Karpas-422 (cell line): Measurements from ENCODE around the gene RALGAPA2. TPM values are rescaled to one million over a fixed set of nuclear protein-coding genes. Genes with fewer than 3 reads are reported as not detected.

Experiments used
- DNase-seq: peaks from one replicate; pipeline ENCODE4 v3.0.0-alpha.2; 2015
- H2AFZ ChIP-seq: fragments of 200-600 bp; sonication (generic); 2 replicates; pipeline ENCODE4 v1.6.1; 2014; ENCODE audit warnings: antibody characterized with exemption, low read length, mixed read lengths
- H3K27ac ChIP-seq: fragments of 200-600 bp; sonication (generic); 2 replicates; pipeline ENCODE4 v1.5.1; 2014; ENCODE audit warnings: mild to moderate bottlenecking, low read length, moderate library complexity
- H3K27me3 ChIP-seq: fragments of 200-600 bp; sonication (generic); 2 replicates; pipeline ENCODE4 v1.6.1; 2014; ENCODE audit warnings: low read length, mixed read lengths
- H3K36me3 ChIP-seq: fragments of 200-600 bp; sonication (generic); 2 replicates; pipeline ENCODE4 v1.6.1; 2014; ENCODE audit warnings: low read length, mixed read lengths; ENCODE audit not compliant: insufficient read depth
- H3K4me1 ChIP-seq: fragments of 200-600 bp; sonication (generic); 2 replicates; pipeline ENCODE4 v1.6.1; 2014; ENCODE audit warnings: mild to moderate bottlenecking, low read length, mixed read lengths
- H3K4me2 ChIP-seq: fragments of 200-600 bp; sonication (generic); 2 replicates; pipeline ENCODE4 v1.6.1; 2014; ENCODE audit warnings: low read length, low read depth, mild to moderate bottlenecking; ENCODE audit not compliant: poor library complexity, severe bottlenecking
- H3K4me3 ChIP-seq: fragments of 200-600 bp; sonication (generic); 2 replicates; pipeline ENCODE4 v1.5.1; 2014; ENCODE audit warnings: mild to moderate bottlenecking, antibody characterized with exemption, low read length, mixed read lengths
- H3K79me2 ChIP-seq: fragments of 200-600 bp; sonication (generic); 2 replicates; pipeline ENCODE4 v1.6.1; 2014; ENCODE audit warnings: mild to moderate bottlenecking, low read length, mixed read lengths
- H3K9ac ChIP-seq: fragments of 200-600 bp; sonication (generic); 2 replicates; pipeline ENCODE4 v1.6.0; 2014; ENCODE audit warnings: low read length
- H3K9me2 ChIP-seq: fragments of 200-600 bp; sonication (generic), shearing (Covaris generic); replicated peaks from 2 replicates; pipeline ENCODE4 v1.6.0; 2014; ENCODE audit warnings: mild to moderate bottlenecking, low read length, moderate library complexity; ENCODE audit not compliant: insufficient read depth
- H3K9me3 ChIP-seq: fragments of 300-700, 200-600 bp; sonication (generic); 2 replicates; pipeline ENCODE4 v1.6.1; 2014; ENCODE audit warnings: low read length, mixed read lengths
- H4K20me1 ChIP-seq: fragments of 200-600 bp; sonication (generic); 2 replicates; pipeline ENCODE4 v1.6.1; 2014; ENCODE audit warnings: mild to moderate bottlenecking, antibody characterized with exemption, low read length, low read depth; ENCODE audit not compliant: insufficient read depth
- total RNA-seq: library from RNA; depleted of rRNA; stranded (reverse); fragments of >200 nt; shearing (Covaris generic); gene quantifications from 2 replicates; pipeline ENCODE4 v1.2.3, GENCODE V29; 2014; ENCODE audit warnings: low replicate concordance

RALGAPA2 gene
- total RNA-seq, 1 experiment from 2014 or later = 6.3 TPM

GRCh38 chr20:20447196-20447595, 265.2 kb downstream of the RALGAPA2 start:
- no peaks in the 10 kb centered on the region for H3K27me3 ChIP-seq
- H3K9me2 ChIP-seq = no peaks in the 10 kb centered on the region
- H3K4me2 ChIP-seq = no peak overlapping the region
- no peaks in the 10 kb centered on the region for H3K9me3 ChIP-seq
- no peak overlapping the region for H3K9ac ChIP-seq
- H3K4me3 ChIP-seq = no peak overlapping the region
- H3K36me3 ChIP-seq = no peaks in the 10 kb centered on the region
- H4K20me1 ChIP-seq = no peaks in the 10 kb centered on the region
- peaks cover 16% of the 10 kb centered on the region for H3K4me1 ChIP-seq
- no peak overlapping the region for H2AFZ ChIP-seq
- H3K79me2 ChIP-seq = no peaks in the 10 kb centered on the region
- no peak for DNase-seq
- H3K27ac ChIP-seq = no peak overlapping the region

GRCh38 chr20:20446425-20447015, 265.9 kb downstream of the RALGAPA2 start:
- Histone ChIP-seq H2AFZ (no peak overlapping the region), H3K9me3 (no peaks in the 10 kb centered on the region), H3K4me3 (no peak overlapping the region), H3K4me2 (no peak overlapping the region), H3K79me2 (no peaks in the 10 kb centered on the region), H3K36me3 (no peaks in the 10 kb centered on the region), H3K4me1 (peaks cover 9% of the 10 kb centered on the region), H3K9ac (no peak overlapping the region), H3K27ac (no peak overlapping the region), H4K20me1 (no peaks in the 10 kb centered on the region), H3K27me3 (no peaks in the 10 kb centered on the region), H3K9me2 (no peaks in the 10 kb centered on the region)
- DNase-seq = no peak

DNA sequence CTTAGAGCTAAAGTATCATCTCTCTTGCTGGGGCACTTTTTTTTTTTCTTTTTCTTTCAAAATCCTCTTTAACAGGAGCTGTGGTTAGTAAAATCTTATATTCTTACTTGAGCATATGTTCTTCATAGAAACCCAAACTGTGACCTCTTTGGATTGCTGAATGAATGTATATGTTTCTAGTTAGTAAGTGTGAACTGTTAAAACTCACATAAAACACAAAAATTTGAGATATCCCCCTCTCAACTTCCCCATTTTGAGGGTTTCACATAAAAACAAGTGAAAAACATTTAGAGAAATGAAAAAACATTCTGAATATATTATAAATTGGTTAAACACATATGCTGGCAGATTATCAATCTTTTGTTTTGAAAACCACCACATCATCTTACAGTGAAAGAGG, 266.4 kb downstream of the RALGAPA2 start:
- no peaks in the 10 kb centered on the region for H4K20me1 ChIP-seq

DNA sequence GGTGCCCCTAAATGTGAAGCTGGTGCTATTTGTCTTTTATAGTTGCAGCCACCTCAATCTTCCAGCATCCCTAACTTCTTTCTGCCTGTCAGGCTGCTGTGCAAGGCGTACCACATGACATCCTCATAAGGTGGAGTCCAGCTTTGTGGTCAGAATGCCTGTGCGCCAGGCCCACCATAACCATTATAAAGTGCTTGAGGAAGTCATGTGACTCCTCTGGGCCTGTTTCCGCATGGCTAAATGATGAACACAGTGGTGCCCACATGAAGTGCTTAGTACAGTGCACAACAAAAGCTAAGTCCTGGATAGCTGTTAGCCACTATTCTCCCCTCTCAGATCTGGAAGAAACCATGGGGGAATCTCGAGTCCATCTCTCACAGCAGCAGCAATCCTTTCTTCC, 268.9 kb downstream of the RALGAPA2 start:
- no peaks in the 10 kb centered on the region for H4K20me1 ChIP-seq
- no peak overlapping the region for H3K27ac ChIP-seq
- no peaks in the 10 kb centered on the region for H3K79me2 ChIP-seq
- no peak for DNase-seq
- no peak overlapping the region for H3K9ac ChIP-seq
- no peaks in the 10 kb centered on the region for H3K36me3 ChIP-seq
- no peaks in the 10 kb centered on the region for H3K27me3 ChIP-seq
- no peaks in the 10 kb centered on the region for H3K9me2 ChIP-seq
- no peak overlapping the region for H3K4me2 ChIP-seq
- no peak overlapping the region for H3K4me3 ChIP-seq
- H3K9me3 ChIP-seq = no peaks in the 10 kb centered on the region
- H3K4me1 ChIP-seq = no peaks in the 10 kb centered on the region
- H2AFZ ChIP-seq = no peak overlapping the region

More for the DNA sequence above, 266.4 kb downstream of the RALGAPA2 start:
- no peak overlapping the region for H3K4me2 ChIP-seq
- no peak overlapping the region for H3K9ac ChIP-seq
- DNase-seq = no peak
- H2AFZ ChIP-seq = no peak overlapping the region
- no peaks in the 10 kb centered on the region for H3K9me3 ChIP-seq
- H3K36me3 ChIP-seq = no peaks in the 10 kb centered on the region
- no peaks in the 10 kb centered on the region for H3K79me2 ChIP-seq
- H3K9me2 ChIP-seq = no peaks in the 10 kb centered on the region
- H3K27me3 ChIP-seq = no peaks in the 10 kb centered on the region
- H3K4me1 ChIP-seq = peaks cover 4% of the 10 kb centered on the region; the same call in 1 of the 2 replicates
- H3K27ac ChIP-seq = no peak overlapping the region
- no peak overlapping the region for H3K4me3 ChIP-seq

- H2AFZ ChIP-seq = no peak overlapping the region
- no peaks in the 10 kb centered on the region for H3K79me2 ChIP-seq
- no peak for DNase-seq
- no peak overlapping the region for H3K4me2 ChIP-seq
- H3K27me3 ChIP-seq = no peaks in the 10 kb centered on the region
- H3K4me1 ChIP-seq = no peaks in the 10 kb centered on the region
- no peak overlapping the region for H3K4me3 ChIP-seq
- H3K36me3 ChIP-seq = no peaks in the 10 kb centered on the region
- H3K9me2 ChIP-seq = no peaks in the 10 kb centered on the region
- no peak overlapping the region for H3K27ac ChIP-seq
- H4K20me1 ChIP-seq = no peaks in the 10 kb centered on the region
- H3K9me3 ChIP-seq = no peaks in the 10 kb centered on the region
- no peak overlapping the region for H3K9ac ChIP-seq
Measured at GRCh38 chr20:20442466-20442865, 270.0 kb downstream of the RALGAPA2 start.

DNA sequence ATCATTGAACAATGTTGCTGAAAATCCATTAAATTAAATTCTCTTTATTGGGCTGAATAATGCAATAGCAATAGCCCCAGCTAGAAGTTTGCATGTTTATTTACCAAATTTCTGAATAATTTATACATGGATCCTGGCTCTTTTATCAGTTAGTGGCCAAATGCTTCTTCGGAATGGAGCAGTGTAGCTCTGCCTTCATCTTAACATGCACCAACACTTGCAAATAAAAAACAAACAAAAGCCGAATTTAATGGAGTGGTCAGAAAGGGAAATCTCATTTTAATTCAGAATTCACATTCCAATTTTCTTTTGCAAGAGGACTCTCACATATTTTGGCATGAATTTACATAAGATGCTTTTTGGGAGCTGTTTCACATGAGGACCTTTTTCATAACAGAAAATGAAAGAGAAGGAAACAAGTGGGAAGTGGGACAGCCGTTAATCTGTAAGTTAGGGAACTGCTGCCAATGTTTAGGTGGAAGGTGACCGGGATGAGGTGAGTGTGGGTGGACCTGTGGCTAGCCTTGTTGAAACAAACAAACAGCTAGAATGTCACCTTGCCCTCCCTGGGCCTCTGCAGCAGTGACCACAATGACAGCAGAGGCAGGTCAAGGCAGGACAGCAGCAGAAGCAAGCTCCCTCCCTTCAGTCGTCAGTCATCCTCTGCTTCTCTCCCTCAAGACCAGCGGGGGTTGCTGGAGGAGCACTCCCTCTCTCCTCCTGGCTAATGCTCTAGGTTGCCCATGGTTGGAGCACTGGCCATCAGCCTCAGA, 271.4 kb downstream of the RALGAPA2 start:
- H3K27ac ChIP-seq = no peak overlapping the region
- no peaks in the 10 kb centered on the region for H3K4me1 ChIP-seq
- H3K79me2 ChIP-seq = no peaks in the 10 kb centered on the region
- H3K27me3 ChIP-seq = no peaks in the 10 kb centered on the region
- no peak for DNase-seq
- no peak overlapping the region for H2AFZ ChIP-seq
- no peaks in the 10 kb centered on the region for H3K9me2 ChIP-seq
- H3K9me3 ChIP-seq = no peaks in the 10 kb centered on the region
- no peak overlapping the region for H3K4me2 ChIP-seq
- H3K36me3 ChIP-seq = no peaks in the 10 kb centered on the region
- no peaks in the 10 kb centered on the region for H4K20me1 ChIP-seq
- H3K4me3 ChIP-seq = no peak overlapping the region
- H3K9ac ChIP-seq = no peak overlapping the region

- no peaks in the 10 kb centered on the region for H3K79me2 ChIP-seq
- no peak overlapping the region for H3K9ac ChIP-seq
- no peak overlapping the region for H3K4me3 ChIP-seq
- DNase-seq = no peak
- no peaks in the 10 kb centered on the region for H4K20me1 ChIP-seq
- no peak overlapping the region for H3K27ac ChIP-seq
- H3K9me2 ChIP-seq = no peaks in the 10 kb centered on the region
- no peaks in the 10 kb centered on the region for H3K9me3 ChIP-seq
- H3K4me1 ChIP-seq = no peaks in the 10 kb centered on the region
- H3K27me3 ChIP-seq = no peaks in the 10 kb centered on the region
- H2AFZ ChIP-seq = no peak overlapping the region
- no peaks in the 10 kb centered on the region for H3K36me3 ChIP-seq
- no peak overlapping the region for H3K4me2 ChIP-seq
Measured at GRCh38 chr20:20440481-20440880, 272.0 kb downstream of the RALGAPA2 start.

- no peak overlapping the region for H3K27ac ChIP-seq
- no peaks in the 10 kb centered on the region for H3K36me3 ChIP-seq
- DNase-seq = no peak
Measured at GRCh38 chr20:20439602-20440190, 272.7 kb downstream of the RALGAPA2 start.

More at GRCh38 chr20:20439602-20440190, 272.7 kb downstream of the RALGAPA2 start:
- no peaks in the 10 kb centered on the region for H3K9me3 ChIP-seq
- H3K79me2 ChIP-seq = no peaks in the 10 kb centered on the region
- H4K20me1 ChIP-seq = no peaks in the 10 kb centered on the region
- H3K9ac ChIP-seq = no peak overlapping the region
- no peaks in the 10 kb centered on the region for H3K4me1 ChIP-seq
- H2AFZ ChIP-seq = no peak overlapping the region
- no peaks in the 10 kb centered on the region for H3K9me2 ChIP-seq
- H3K27me3 ChIP-seq = no peaks in the 10 kb centered on the region
- no peak overlapping the region for H3K4me2 ChIP-seq
- no peak overlapping the region for H3K4me3 ChIP-seq
